Endothelial cell of umbilical vein (primary cell): ENCODE data around the gene DNAAF3. TPM values are rescaled to one million over a fixed set of nuclear protein-coding genes. Genes with fewer than 3 reads are reported as not detected.
"Not testable (repeated sequence)": the region's sequence is repeated elsewhere in the genome, so short reads cannot be mapped to it uniquely, and the experiment has no call there.

Experiments used
- BruUV-seq: library from RNA; stranded (reverse); fragments of 400-500 nt; replicated peaks from 2 replicates; lab custom pipeline; 2021; lab: Mats Ljungman, UMichigan
- CTCF ChIA-PET: fragments of 300-600, 350-600 bp; sonication (Branson Sonifier 250); formaldehyde crosslinking; loops from one replicate; lab custom pipeline; 2021; ENCODE audit warnings: antibody characterized with exemption, inconsistent platforms; lab: Charles Lee
- POLR2A ChIA-PET: fragments of 300-600, 350-600 bp; sonication (Branson Sonifier 250); formaldehyde crosslinking; loops from one replicate; lab custom pipeline; 2021; ENCODE audit warnings: antibody characterized with exemption, inconsistent platforms; lab: Charles Lee
- DNase-seq: peaks from one replicate; pipeline ENCODE4 v3.0.0-alpha.2; 2011; ENCODE audit warnings: low read depth, low spot score
- FAIRE-seq: peaks from 2 replicates; lab custom pipeline; 2011; peaks lifted over from hg19 to GRCh38; lab: Jason Lieb, UNC
- H2AFZ ChIP-seq: 2 replicates; pipeline ENCODE4 v1.6.0; 2012; ENCODE audit warnings: low read depth, low read length, control low read depth, inconsistent platforms
- H3K27ac ChIP-seq: 2 replicates; pipeline ENCODE4 v1.5.1; 2011; ENCODE audit warnings: low read depth, mild to moderate bottlenecking, control low read depth, low read length, moderate library complexity; ENCODE audit not compliant: insufficient read depth
- H3K27me3 ChIP-seq, 2 experiments: 2 replicates each; pipeline versions ENCODE4 v1.6.0 to v1.6.1; 2011; ENCODE audit warnings: low read length in 2 of 2, mixed read lengths in 1 of 2; ENCODE audit not compliant: control insufficient read depth in 2 of 2, insufficient read depth in 2 of 2
- H3K36me3 ChIP-seq, 2 experiments: 2 replicates in 1 of 2; 3 replicates in 1 of 2; pipeline ENCODE4 v1.5.1; 2011; ENCODE audit warnings: low read length in 2 of 2, mild to moderate bottlenecking in 1 of 2, moderate library complexity in 1 of 2; ENCODE audit not compliant: control insufficient read depth in 2 of 2, insufficient read depth in 2 of 2; ENCODE audit errors: extremely low read depth in 1 of 2
- H3K4me1 ChIP-seq: 3 replicates; pipeline ENCODE4 v1.5.1; 2011; ENCODE audit warnings: mild to moderate bottlenecking, low read length; ENCODE audit not compliant: control insufficient read depth, insufficient read depth; ENCODE audit errors: extremely low read depth
- H3K4me2 ChIP-seq: 2 replicates; pipeline ENCODE4 v1.6.1; 2011; ENCODE audit warnings: low read length, control low read depth, mixed read lengths; ENCODE audit not compliant: insufficient read depth
- H3K4me3 ChIP-seq, 3 experiments: fragments of 200-600 bp in 1 of 3; sonication (generic), shearing (Covaris generic) in 1 of 3; replicated peaks in 1 of 3; 2 replicates each; pipeline ENCODE4 v1.5.1; 2011 to 2016; ENCODE audit warnings: control low read depth in 3 of 3, low read length in 3 of 3, mild to moderate bottlenecking in 2 of 3, inconsistent platforms in 1 of 3, low read depth in 1 of 3, moderate library complexity in 1 of 3; ENCODE audit not compliant: insufficient read depth in 1 of 3
- H3K79me2 ChIP-seq: 2 replicates; pipeline ENCODE4 v1.6.0; 2012; ENCODE audit warnings: low read length, inconsistent platforms; ENCODE audit not compliant: control insufficient read depth, insufficient read depth
- H3K9ac ChIP-seq: replicated peaks from 2 replicates; pipeline ENCODE3; 2011; ENCODE audit warnings: low read length, control low read depth; ENCODE audit not compliant: insufficient read depth; ENCODE audit errors: extremely low read depth
- H3K9me1 ChIP-seq: replicated peaks from 3 replicates; pipeline ENCODE4 v1.6.0; 2011; ENCODE audit warnings: mild to moderate bottlenecking, low read length; ENCODE audit not compliant: control insufficient read depth, insufficient read depth; ENCODE audit errors: extremely low read depth
- H3K9me3 ChIP-seq: replicated peaks from 2 replicates; pipeline ENCODE4 v1.5.1; 2012; ENCODE audit warnings: low read length, inconsistent platforms; ENCODE audit not compliant: control insufficient read depth, insufficient read depth
- H4K20me1 ChIP-seq: replicated peaks from 2 replicates; pipeline ENCODE3; 2011; ENCODE audit warnings: mild to moderate bottlenecking, low read length; ENCODE audit not compliant: control insufficient read depth, insufficient read depth; ENCODE audit errors: extremely low read depth
- CTCF ChIP-seq, 2 donors: IDR thresholded peaks; 1 replicate in 1 of 2; 2 replicates in 1 of 2; pipeline ENCODE4 v1.5.1; 2011; ENCODE audit warnings: low read length in 2 of 2, mild to moderate bottlenecking in 2 of 2, moderate library complexity in 2 of 2, control low read depth in 1 of 2, inconsistent platforms in 1 of 2, low read depth in 1 of 2; ENCODE audit not compliant: insufficient read depth in 1 of 2; ENCODE audit errors: extremely low read depth in 1 of 2
- EZH2 ChIP-seq: IDR thresholded peaks from 2 replicates; pipeline ENCODE4 v1.6.1; 2012; ENCODE audit warnings: borderline replicate concordance, low read depth, mild to moderate bottlenecking, moderate library complexity, low read length, inconsistent platforms; ENCODE audit not compliant: severe bottlenecking
- FOS ChIP-seq: IDR thresholded peaks from 2 replicates; pipeline ENCODE4 v1.6.1; 2011; ENCODE audit warnings: mild to moderate bottlenecking, low read length, moderate library complexity, borderline replicate concordance; ENCODE audit not compliant: insufficient read depth
- GATA2 ChIP-seq: IDR thresholded peaks from 2 replicates; pipeline ENCODE4 v1.7.0; 2011; ENCODE audit warnings: low read depth, mild to moderate bottlenecking, moderate library complexity, mixed read lengths, low read length; ENCODE audit not compliant: insufficient read length, insufficient read depth
- JUN ChIP-seq: IDR thresholded peaks from 2 replicates; pipeline ENCODE4 v1.6.1; 2011; ENCODE audit warnings: borderline replicate concordance, low read depth; ENCODE audit not compliant: insufficient read length, insufficient read depth
- MAX ChIP-seq: IDR thresholded peaks from 2 replicates; pipeline ENCODE4 v1.6.1; 2011; ENCODE audit not compliant: insufficient read depth, insufficient read length
- MYC ChIP-seq: IDR thresholded peaks from one replicate; pipeline ENCODE4 v1.6.1; 2011; ENCODE audit warnings: mild to moderate bottlenecking, low read depth, low read length
- POLR2A ChIP-seq: IDR thresholded peaks from 2 replicates; pipeline ENCODE4 v1.6.1; 2012; ENCODE audit warnings: low read depth, mild to moderate bottlenecking, control low read depth, low read length
- POLR2AphosphoS5 ChIP-seq: IDR thresholded peaks from 2 replicates; pipeline ENCODE4 v1.6.1; 2012; ENCODE audit warnings: low read depth, mild to moderate bottlenecking, control low read depth, low read length, moderate library complexity; ENCODE audit not compliant: insufficient read depth
- dilution Hi-C: fragments of 300-500 bp; cut with MboI; formaldehyde crosslinking; loops from one replicate; pipeline ENCODE4 v1.15.0; 2019; ENCODE audit warnings: low sequenced_read_pairs; ENCODE audit not compliant: extremely low pct_ligation_motif_present
- intact Hi-C: fragments of 100-400 bp; cut with micrococcal nuclease; formaldehyde crosslinking; loops from one replicate; pipeline ENCODE4 v1.10.0; 2022
- polyA plus RNA-seq, 4 experiments: library from polyadenylated mRNA; depleted of rRNA in 3 of 4; stranded (reverse) in 3 of 4; unstranded in 1 of 4; fragments of >200 nt; gene quantifications; 2 replicates each; pipeline versions ENCODE4 v1.2.1 to v1.2.3, GENCODE V29; 2011 to 2012; ENCODE audit warnings: missing spikeins in 1 of 4
- total RNA-seq: library from RNA; stranded (reverse); gene quantifications from 2 replicates; pipeline ENCODE4 v1.2.3, GENCODE V29; 2021

Gene DNAAF3
- total and polyA plus RNA-seq, 2 donors (not counting 3 experiments of a cell fraction or from before 2014, with no cell fraction given) = 0.62 to 0.75 TPM

GRCh38 chr19:55206664-55207500 is 40.5 kb upstream of the DNAAF3 start:
- POLR2A ChIA-PET = interaction anchor here (0.8 kb wide), 1 partner anchor 8 kb away, joined by 3 read pairs; no protein-coding TSS in a partner anchor
- no TSS peak for BruUV-seq

GRCh38 chr19:55202199-55202598 is 35.8 kb upstream of the DNAAF3 start:
- CTCF ChIA-PET = interaction anchor here (1.1 kb wide), 2 partner anchors 22 to 182 kb away, joined by 3 read pairs; partner anchors contain the start of genes SYT5 and TMEM238
- H3K4me3 ChIP-seq, intact Hi-C loops: not testable (repeated sequence)

More at GRCh38 chr19:55206664-55207500, 40.5 kb upstream of the DNAAF3 start:
- Histone ChIP-seq H3K27me3 (no peaks in the 10 kb centered on the region), H3K4me2 (peak overlapping the region; percentile 20), H4K20me1 (no peaks in the 10 kb centered on the region), H3K4me3 (no peak overlapping the region), H3K4me1 (peaks cover 24% of the 10 kb centered on the region), H3K27ac (no peak overlapping the region), H3K9me1 (no peaks in the 10 kb centered on the region), H2AFZ (peak overlapping the region; percentile 8), H3K36me3 (no peaks in the 10 kb centered on the region), H3K9ac (no peak overlapping the region), H3K79me2 (no peaks in the 10 kb centered on the region), H3K9me3 (no peaks in the 10 kb centered on the region)
- TF ChIP-seq GATA2 (peak; percentile 71), POLR2A (no peak), MAX (no peak), JUN (peak; percentile 27), POLR2AphosphoS5 (no peak), FOS (peak; percentile 79), MYC (no peak), EZH2 (no peak), CTCF (IDR thresholded peaks at IDR 0.05; ENCODE audit: extremely low read depth in 1 of 2, insufficient read depth in 1 of 2, low read depth in 1 of 2, low read length in 2 of 2) (no peak)
- peak; percentile 77 for FAIRE-seq
- dilution Hi-C loops = no loop called here
- CTCF ChIA-PET = interaction anchor here (0.9 to 1.0 kb wide), 2 partner anchors 10 to 41 kb away, joined by 4 read pairs; partner anchors contain the start of gene DNAAF3
- peak; percentile 76 for DNase-seq
- intact Hi-C loops = loop anchor here (2.0 kb wide), 1 partner anchor 52 kb away; the partner anchor contains the start of gene PPP6R1

More at GRCh38 chr19:55202199-55202598, 35.8 kb upstream of the DNAAF3 start:
- H3K27me3 ChIP-seq, H3K4me1 ChIP-seq, POLR2A ChIA-PET, dilution Hi-C loops, H3K9me3 ChIP-seq, H4K20me1 ChIP-seq, DNase-seq, H3K27ac ChIP-seq, H3K9ac ChIP-seq, H3K9me1 ChIP-seq, H3K79me2 ChIP-seq, BruUV-seq, H3K4me2 ChIP-seq, FAIRE-seq, H3K36me3 ChIP-seq, H2AFZ ChIP-seq: not testable (repeated sequence)
